ENCODE data around the gene AP4E1.
"Not testable (repeated sequence)": the region's sequence is repeated elsewhere in the genome, so short reads cannot be mapped to it uniquely, and the experiment has no call there.

Gene AP4E1

GRCh38 chr15:50886611-50887345 lies 21.7 kb upstream of the AP4E1 start:
- Histone ChIP-seq H3K9me3 (ENCODE audit: control insufficient read depth in 1 of 2, low read length in 2 of 2) (peaks cover 0 to 6% of the 10 kb centered on the region in 2 donors), H3K9ac (ENCODE audit: low read depth in 1 of 2, low read length in 2 of 2) (no peak overlapping the region), H3K27me3 (ENCODE audit: control insufficient read depth in 1 of 2, insufficient read depth in 2 of 2, low read length in 2 of 2) (no peaks in the 10 kb centered on the region), H3K36me3 (ENCODE audit: control insufficient read depth in 1 of 2, insufficient read depth in 2 of 2, low read length in 2 of 2) (no peaks in the 10 kb centered on the region), H3K4me3 (ENCODE audit: low read depth in 1 of 2, low read length in 2 of 2) (no peak overlapping the region), H3K27ac (ENCODE audit: low read depth, low read length) (no peak overlapping the region), H3K4me1 (ENCODE audit: control insufficient read depth in 1 of 2, insufficient read depth in 2 of 2, low read length in 2 of 2) (peaks cover 4 to 17% of the 10 kb centered on the region in 2 donors)

GRCh38 chr15:50888054-50888453 lies 20.4 kb upstream of the AP4E1 start:
- H3K4me1 ChIP-seq (ENCODE audit: control insufficient read depth in 1 of 2, insufficient read depth in 2 of 2, low read length in 2 of 2): peaks cover 4 to 17% of the 10 kb centered on the region in 2 donors
- no peak overlapping the region for H3K4me3 ChIP-seq (ENCODE audit: low read depth in 1 of 2, low read length in 2 of 2)
- no peak overlapping the region for H3K27ac ChIP-seq (ENCODE audit: low read depth, low read length)
- H3K9ac ChIP-seq (ENCODE audit: low read depth in 1 of 2, low read length in 2 of 2): no peak overlapping the region
- H3K36me3 ChIP-seq (ENCODE audit: control insufficient read depth in 1 of 2, insufficient read depth in 2 of 2, low read length in 2 of 2): no peaks in the 10 kb centered on the region
- H3K27me3 ChIP-seq (ENCODE audit: control insufficient read depth in 1 of 2, insufficient read depth in 2 of 2, low read length in 2 of 2): no peaks in the 10 kb centered on the region
- H3K9me3 ChIP-seq (ENCODE audit: control insufficient read depth in 1 of 2, low read length in 2 of 2): peaks cover 0 to 6% of the 10 kb centered on the region in 2 donors

GRCh38 chr15:50889589-50889988 lies 18.9 kb upstream of the AP4E1 start:
- H3K36me3 ChIP-seq (ENCODE audit: control insufficient read depth in 1 of 2, insufficient read depth in 2 of 2, low read length in 2 of 2): no peaks in the 10 kb centered on the region
- H3K9ac ChIP-seq (ENCODE audit: low read depth in 1 of 2, low read length in 2 of 2): no peak overlapping the region

GRCh38 chr15:50890751-50891150 lies 17.7 kb upstream of the AP4E1 start:
- no peaks in the 10 kb centered on the region for H3K4me1 ChIP-seq (ENCODE audit: control insufficient read depth in 1 of 2, insufficient read depth in 2 of 2, low read length in 2 of 2)
- no peak overlapping the region for H3K9ac ChIP-seq (ENCODE audit: low read depth in 1 of 2, low read length in 2 of 2)
- no peaks in the 10 kb centered on the region for H3K36me3 ChIP-seq (ENCODE audit: control insufficient read depth in 1 of 2, insufficient read depth in 2 of 2, low read length in 2 of 2)
- H3K4me3 ChIP-seq (ENCODE audit: low read depth in 1 of 2, low read length in 2 of 2): no peak overlapping the region
- no peak overlapping the region for H3K27ac ChIP-seq (ENCODE audit: low read depth, low read length)
- H3K9me3 ChIP-seq (ENCODE audit: control insufficient read depth in 1 of 2, low read length in 2 of 2): peaks cover 3 to 9% of the 10 kb centered on the region in 2 donors
- no peaks in the 10 kb centered on the region for H3K27me3 ChIP-seq (ENCODE audit: control insufficient read depth in 1 of 2, insufficient read depth in 2 of 2, low read length in 2 of 2)

More at GRCh38 chr15:50889589-50889988, 18.9 kb upstream of the AP4E1 start:
- no peak overlapping the region for H3K4me3 ChIP-seq (ENCODE audit: low read depth in 1 of 2, low read length in 2 of 2)
- no peak overlapping the region for H3K27ac ChIP-seq (ENCODE audit: low read depth, low read length)
- no peaks in the 10 kb centered on the region for H3K27me3 ChIP-seq (ENCODE audit: control insufficient read depth in 1 of 2, insufficient read depth in 2 of 2, low read length in 2 of 2)
- H3K9me3 ChIP-seq (ENCODE audit: control insufficient read depth in 1 of 2, low read length in 2 of 2): peaks cover 3 to 9% of the 10 kb centered on the region in 2 donors
- H3K4me1 ChIP-seq (ENCODE audit: control insufficient read depth in 1 of 2, insufficient read depth in 2 of 2, low read length in 2 of 2): peaks cover 4 to 7% of the 10 kb centered on the region in 2 donors

GRCh38 chr15:50891159-50891558 lies 17.3 kb upstream of the AP4E1 start:
- no peak overlapping the region for H3K4me3 ChIP-seq (ENCODE audit: low read depth in 1 of 2, low read length in 2 of 2)
- no peak overlapping the region for H3K27ac ChIP-seq (ENCODE audit: low read depth, low read length)
- H3K9me3 ChIP-seq (ENCODE audit: control insufficient read depth in 1 of 2, low read length in 2 of 2): peaks cover 3 to 9% of the 10 kb centered on the region in 2 donors
- no peak overlapping the region for H3K9ac ChIP-seq (ENCODE audit: low read depth in 1 of 2, low read length in 2 of 2)
- H3K4me1 ChIP-seq (ENCODE audit: control insufficient read depth in 1 of 2, insufficient read depth in 2 of 2, low read length in 2 of 2): no peaks in the 10 kb centered on the region
- no peaks in the 10 kb centered on the region for H3K27me3 ChIP-seq (ENCODE audit: control insufficient read depth in 1 of 2, insufficient read depth in 2 of 2, low read length in 2 of 2)
- no peaks in the 10 kb centered on the region for H3K36me3 ChIP-seq (ENCODE audit: control insufficient read depth in 1 of 2, insufficient read depth in 2 of 2, low read length in 2 of 2)

- Histone ChIP-seq H3K9ac (ENCODE audit: low read depth in 1 of 2, low read length in 2 of 2) (no peak overlapping the region), H3K27me3 (ENCODE audit: control insufficient read depth in 1 of 2, insufficient read depth in 2 of 2, low read length in 2 of 2) (no peaks in the 10 kb centered on the region), H3K36me3 (ENCODE audit: control insufficient read depth in 1 of 2, insufficient read depth in 2 of 2, low read length in 2 of 2) (no peaks in the 10 kb centered on the region), H3K4me1 (ENCODE audit: control insufficient read depth in 1 of 2, insufficient read depth in 2 of 2, low read length in 2 of 2) (no peaks in the 10 kb centered on the region), H3K9me3 (ENCODE audit: control insufficient read depth in 1 of 2, low read length in 2 of 2) (peaks cover 3 to 9% of the 10 kb centered on the region in 2 donors), H3K4me3 (ENCODE audit: low read depth in 1 of 2, low read length in 2 of 2) (no peak overlapping the region), H3K27ac (ENCODE audit: low read depth, low read length) (no peak overlapping the region)
Measured at GRCh38 chr15:50893976-50894375, 14.5 kb upstream of the AP4E1 start.

DNA sequence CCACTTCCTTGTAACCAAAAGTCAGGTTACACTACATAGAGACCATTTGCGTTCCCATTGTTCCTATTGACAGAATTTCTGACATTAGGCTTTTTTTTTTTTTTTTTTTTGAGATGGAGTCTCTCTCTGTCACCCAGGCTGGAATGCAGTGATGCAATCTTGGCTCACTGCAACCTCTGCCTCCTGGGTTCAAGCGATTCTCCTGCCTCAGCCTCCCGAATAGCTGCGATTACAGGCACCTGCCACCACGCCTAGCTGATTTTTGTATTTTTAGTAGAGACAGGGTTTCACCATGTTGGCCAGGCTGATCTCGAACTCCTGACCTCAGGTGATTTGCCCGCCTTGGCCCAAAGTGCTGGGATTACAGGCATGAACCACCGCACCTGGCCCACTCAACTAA lies 7.1 kb upstream of the AP4E1 start:
- not testable (repeated sequence) for H3K27me3 ChIP-seq (ENCODE audit: control insufficient read depth in 1 of 2, insufficient read depth in 2 of 2, low read length in 2 of 2); H3K4me3 ChIP-seq (ENCODE audit: low read depth in 1 of 2, low read length in 2 of 2); H3K4me1 ChIP-seq (ENCODE audit: control insufficient read depth in 1 of 2, insufficient read depth in 2 of 2, low read length in 2 of 2); H3K9ac ChIP-seq (ENCODE audit: low read depth in 1 of 2, low read length in 2 of 2); H3K36me3 ChIP-seq (ENCODE audit: control insufficient read depth in 1 of 2, insufficient read depth in 2 of 2, low read length in 2 of 2); H3K9me3 ChIP-seq (ENCODE audit: control insufficient read depth in 1 of 2, low read length in 2 of 2); H3K27ac ChIP-seq (ENCODE audit: low read depth, low read length)

DNA sequence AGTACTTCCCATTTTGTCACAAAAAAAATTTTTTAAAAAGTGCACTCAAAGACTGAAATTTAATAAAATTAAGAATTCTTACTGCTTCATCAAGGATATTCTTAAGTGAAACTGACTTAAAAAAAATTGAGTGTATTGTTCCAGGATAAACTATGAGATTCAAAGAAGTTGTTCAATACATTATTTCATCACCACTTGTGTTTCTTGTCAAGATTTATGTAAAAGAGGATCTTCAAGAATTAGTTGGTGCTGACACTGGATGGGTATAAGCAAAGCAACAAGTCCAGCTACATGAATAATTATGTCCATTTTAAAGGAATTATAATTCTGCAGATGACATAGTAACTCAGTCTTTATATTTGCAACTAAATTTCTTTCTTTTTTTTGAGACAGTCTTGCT lies 4.3 kb upstream of the AP4E1 start:
- Histone ChIP-seq H3K27me3 (ENCODE audit: control insufficient read depth in 1 of 2, insufficient read depth in 2 of 2, low read length in 2 of 2) (no peaks in the 10 kb centered on the region), H3K27ac (ENCODE audit: low read depth, low read length) (no peak overlapping the region), H3K4me3 (ENCODE audit: low read depth in 1 of 2, low read length in 2 of 2) (no peak overlapping the region), H3K4me1 (ENCODE audit: control insufficient read depth in 1 of 2, insufficient read depth in 2 of 2, low read length in 2 of 2) (peaks cover 0 to 11% of the 10 kb centered on the region in 2 donors), H3K9ac (ENCODE audit: low read depth in 1 of 2, low read length in 2 of 2) (no peak overlapping the region), H3K9me3 (ENCODE audit: control insufficient read depth in 1 of 2, low read length in 2 of 2) (no peaks in the 10 kb centered on the region), H3K36me3 (ENCODE audit: control insufficient read depth in 1 of 2, insufficient read depth in 2 of 2, low read length in 2 of 2) (no peaks in the 10 kb centered on the region)

DNA sequence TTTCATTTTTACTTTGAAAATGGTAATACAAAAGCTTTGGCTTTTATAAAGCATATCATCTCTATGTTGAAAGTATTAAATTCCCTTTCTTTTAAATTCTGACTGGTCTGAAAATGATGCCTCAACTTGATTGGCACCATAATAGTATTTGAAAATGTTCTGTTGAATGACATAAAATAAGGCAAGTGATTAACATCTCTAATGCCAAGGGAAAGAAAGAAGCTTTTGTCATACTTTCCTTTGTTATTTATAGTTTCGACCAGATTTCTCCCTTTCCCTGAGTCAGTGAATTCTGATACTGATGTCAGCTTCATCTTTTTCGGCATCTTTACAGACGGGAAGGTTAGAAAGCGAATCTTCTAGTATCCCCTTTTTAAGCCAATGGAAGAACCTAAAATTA lies 3.4 kb upstream of the AP4E1 start:
- Histone ChIP-seq H3K9ac (ENCODE audit: low read depth in 1 of 2, low read length in 2 of 2) (no peak overlapping the region), H3K36me3 (ENCODE audit: control insufficient read depth in 1 of 2, insufficient read depth in 2 of 2, low read length in 2 of 2) (no peaks in the 10 kb centered on the region), H3K4me3 (ENCODE audit: low read depth in 1 of 2, low read length in 2 of 2) (no peak overlapping the region), H3K9me3 (ENCODE audit: control insufficient read depth in 1 of 2, low read length in 2 of 2) (no peaks in the 10 kb centered on the region), H3K27ac (ENCODE audit: low read depth, low read length) (no peak overlapping the region), H3K27me3 (ENCODE audit: control insufficient read depth in 1 of 2, insufficient read depth in 2 of 2, low read length in 2 of 2) (no peaks in the 10 kb centered on the region), H3K4me1 (ENCODE audit: control insufficient read depth in 1 of 2, insufficient read depth in 2 of 2, low read length in 2 of 2) (peaks cover 1 to 15% of the 10 kb centered on the region in 2 donors)

GRCh38 chr15:50906954-50907600 lies 1.4 kb upstream of the AP4E1 start:
- Histone ChIP-seq H3K4me3 (ENCODE audit: low read depth in 1 of 2, low read length in 2 of 2) (peak overlapping the region; percentile 91 to 96), H3K9ac (ENCODE audit: low read depth in 1 of 2, low read length in 2 of 2) (peak overlapping the region; percentile 85 to 94), H3K27ac (ENCODE audit: low read depth, low read length) (no peak overlapping the region), H3K27me3 (ENCODE audit: control insufficient read depth in 1 of 2, insufficient read depth in 2 of 2, low read length in 2 of 2) (no peaks in the 10 kb centered on the region), H3K36me3 (ENCODE audit: control insufficient read depth in 1 of 2, insufficient read depth in 2 of 2, low read length in 2 of 2) (peaks cover 2% of the 10 kb centered on the region in 2 donors), H3K9me3 (ENCODE audit: control insufficient read depth in 1 of 2, low read length in 2 of 2) (no peaks in the 10 kb centered on the region), H3K4me1 (ENCODE audit: control insufficient read depth in 1 of 2, insufficient read depth in 2 of 2, low read length in 2 of 2) (peaks cover 8 to 18% of the 10 kb centered on the region in 2 donors)

All from duodenal mucosa (tissue), 2 donors.